Spleen (tissue), 11 donors: Measurements from ENCODE around the gene CXCR6. TPM values are rescaled to one million over a fixed set of nuclear protein-coding genes. Genes with fewer than 3 reads are reported as not detected.

ENCODE experiments used
- DNase-seq: peaks from one replicate; pipeline ENCODE4 v3.0.0-alpha.2; 2020
- H3K27ac ChIP-seq, 8 donors: fragments of 200-600 bp; sonication (generic) in 7 of 8; 1 replicate in 4 of 8; 2 replicates in 4 of 8; pipeline versions ENCODE4 v1.5.0 to v1.8.0; 2016 to 2021; ENCODE audit warnings: inconsistent platforms in 4 of 8, mild to moderate bottlenecking in 4 of 8, moderate library complexity in 1 of 8
- H3K27me3 ChIP-seq, 7 donors: fragments of 200-600 bp; sonication (generic) in 6 of 7; replicated peaks in 1 of 7; 1 replicate in 4 of 7; 2 replicates in 3 of 7; pipeline versions ENCODE4 v1.5.0 to v1.8.0; 2016 to 2021; ENCODE audit warnings: inconsistent platforms in 3 of 7, mild to moderate bottlenecking in 1 of 7
- H3K36me3 ChIP-seq, 6 donors: fragments of 200-600 bp; sonication (generic) in 5 of 6; 1 replicate in 4 of 6; 2 replicates in 2 of 6; pipeline versions ENCODE4 v1.5.0 to v1.8.0; 2016 to 2021; ENCODE audit warnings: inconsistent platforms in 2 of 6
- H3K4me1 ChIP-seq, 6 donors: fragments of 200-600 bp; sonication (generic) in 5 of 6; 1 replicate in 3 of 6; 2 replicates in 3 of 6; pipeline versions ENCODE4 v1.5.0 to v1.8.0; 2016 to 2021; ENCODE audit warnings: inconsistent platforms in 3 of 6
- H3K4me3 ChIP-seq, 8 donors: fragments of 200-600 bp; sonication (generic) in 7 of 8; 1 replicate in 4 of 8; 2 replicates in 4 of 8; pipeline versions ENCODE4 v1.5.0 to v1.8.0; 2016 to 2021; ENCODE audit warnings: inconsistent platforms in 4 of 8, mild to moderate bottlenecking in 4 of 8, moderate library complexity in 2 of 8
- H3K9me3 ChIP-seq, 8 donors: fragments of 200-600 bp; sonication (generic) in 7 of 8; 1 replicate in 4 of 8; 2 replicates in 4 of 8; pipeline versions ENCODE4 v1.5.0 to v1.8.0; 2016 to 2021; ENCODE audit warnings: inconsistent platforms in 4 of 8
- CTCF ChIP-seq, 11 experiments: fragments of 200-600 bp in 7 of 11; fragments of 450-650 bp in 4 of 11; sonication (generic) in 4 of 11; IDR thresholded peaks in 8 of 11; conservative IDR thresholded peaks in 3 of 11; 1 replicate in 7 of 11; 2 replicates in 4 of 11; pipeline versions ENCODE4 v1.4.0 to v1.8.0; 2016 to 2021; ENCODE audit warnings: antibody characterized with exemption in 11 of 11, inconsistent platforms in 4 of 11, mild to moderate bottlenecking in 1 of 11
- POLR2A ChIP-seq, 3 donors: fragments of 450-650 bp; IDR thresholded peaks; one replicate each; pipeline ENCODE4 v1.5.1; 2017; ENCODE audit warnings: antibody characterized with exemption in 3 of 3, mild to moderate bottlenecking in 1 of 3
- POLR2AphosphoS5 ChIP-seq, 3 donors: sonication (generic); formaldehyde crosslinking; IDR thresholded peaks; one replicate each; pipeline ENCODE4 v1.5.1; 2017; ENCODE audit warnings: antibody characterized with exemption in 3 of 3
- WGBS, 5 donors: extraction: QIAGEN DNeasy Blood & Tissue Kit in 3 of 5; methylation state at CpG; one replicate each; pipeline versions ENCODE4 v1.1.5 to v1.1.7; 2013 to 2018; 5-methylcytosine and 5-hydroxymethylcytosine counted together
- intact Hi-C: fragments of 100-400 bp; cut with DNase I; formaldehyde crosslinking; loops from one replicate; pipeline ENCODE4 v1.15.0; 2023; ENCODE audit warnings: low total_unique reads
- polyA plus RNA-seq, 3 donors: library from polyadenylated mRNA; stranded (reverse); fragments of 200-250 nt; gene quantifications; one replicate each; pipeline ENCODE4 v1.2.1, GENCODE V29; 2013
- total RNA-seq, 7 donors: library from RNA; depleted of rRNA in 3 of 7; stranded (reverse); fragments of >200 nt in 3 of 7; fragmentation: NEBNext Ultra II Directional in 4 of 7; extraction: Animal tissue kit (Norgen Biotek cat#: 25700) in 4 of 7; gene quantifications; one replicate each; pipeline versions ENCODE4 v1.1.0 to v1.2.1, GENCODE V29; 2016 to 2021
- donor health status: healthy with polysubstance abuse.
- donor health status: DM: no; HTN: no; CAD: no; lungs with moderate emphysema.
- donor health status: DM: no; HTN: no; CAD: no.
- donor health status: Bipolar disorder and iron deficiency.
- donor health status: healthy.
- donor health status: DM: no; HTN: no; CAD: no.
- donor health status: DM: yes; HTN: yes; CAD: no.

Gene CXCR6
- total and polyA plus RNA-seq, 10 donors, result 2.5 to 35.3 (median 11.6) TPM

DNA sequence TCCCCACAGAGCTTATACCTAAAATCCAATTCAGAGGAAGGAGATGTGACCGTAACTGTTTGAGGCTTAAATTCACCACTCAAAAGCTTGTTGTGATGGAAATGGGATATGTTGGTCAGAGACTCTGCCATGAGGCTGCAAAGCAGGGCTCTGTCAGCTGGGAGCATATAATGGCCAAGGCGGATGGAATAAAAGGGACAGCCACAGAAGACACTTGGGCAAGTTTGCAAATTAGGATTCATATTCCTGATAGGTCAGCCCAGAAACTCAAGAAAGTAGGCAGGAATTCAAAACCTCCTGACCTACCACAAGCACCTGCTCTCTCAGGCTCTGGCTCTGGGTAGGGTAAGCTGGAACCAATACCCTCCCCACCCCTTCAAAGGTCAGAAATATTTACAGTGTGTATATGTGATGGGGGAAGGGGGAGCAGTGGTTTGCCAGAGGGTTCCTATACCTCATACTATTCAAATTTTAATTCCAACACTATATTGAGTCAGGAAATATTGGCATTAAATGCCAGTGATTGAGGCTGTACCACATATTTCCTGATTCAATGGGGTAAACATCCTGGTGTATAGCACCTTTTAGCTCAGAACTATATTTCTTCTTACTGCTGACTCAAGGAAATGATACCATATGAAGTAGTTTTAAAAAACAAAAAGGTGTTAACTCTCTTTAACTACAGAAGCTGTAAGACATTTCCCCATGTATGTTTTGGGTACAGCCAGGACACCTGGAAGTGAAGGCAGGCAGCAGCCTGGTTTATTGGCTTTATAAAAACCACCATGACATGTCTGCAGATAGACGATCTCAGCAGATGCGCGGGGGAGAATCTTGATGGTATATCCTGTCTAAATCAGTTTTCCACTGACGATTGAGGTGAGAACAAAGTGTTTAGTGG lies 33.2 kb downstream of the CXCR6 start:
- peaks cover 0 to 100% (median 41%) of the 10 kb centered on the region in 6 donors for H3K36me3 ChIP-seq
- 58 to 75% (median 73%) methylated on average over 6 of the region's 6 CpGs for WGBS, 5 donors
- intact Hi-C loops, result no loop called here
- no peaks in the 10 kb centered on the region for H3K9me3 ChIP-seq
- peaks cover 4 to 98% (median 51%) of the 10 kb centered on the region in 6 donors for H3K4me1 ChIP-seq
- no peak for DNase-seq
- H3K4me3 ChIP-seq, result no peak overlapping the region
- H3K27ac ChIP-seq, result peak overlapping the region in 7 of 8 donors; percentile 61 to 88 (median 70)
- TF ChIP-seq POLR2A (IDR thresholded peaks at IDR 0.05) (no peak), POLR2AphosphoS5 (IDR thresholded peaks at IDR 0.05) (peak in 1 of 3 donors; percentile 42)
- no peaks in the 10 kb centered on the region for H3K27me3 ChIP-seq

GRCh38 chr3:45978006-45978761 lies 34.9 kb downstream of the CXCR6 start:
- 83 to 94% (median 90%) methylated on average over 5 of the region's 5 CpGs for WGBS, 5 donors
- Histone ChIP-seq H3K36me3 (peaks cover 0 to 100% (median 57%) of the 10 kb centered on the region in 6 donors), H3K9me3 (no peaks in the 10 kb centered on the region), H3K4me1 (peaks cover 0 to 89% (median 38%) of the 10 kb centered on the region in 6 donors), H3K27ac (peak overlapping the region in 5 of 8 donors; percentile 1 to 88 (median 76)), H3K4me3 (no peak overlapping the region), H3K27me3 (no peaks in the 10 kb centered on the region)
- intact Hi-C loops, result no loop called here
- TF ChIP-seq POLR2A (IDR thresholded peaks at IDR 0.05) (no peak), CTCF (IDR thresholded peaks at IDR 0.05 in 8 of 11, conservative IDR thresholded peaks at IDR 0.05 in 3 of 11) (no peak), POLR2AphosphoS5 (IDR thresholded peaks at IDR 0.05) (no peak)
- no peak for DNase-seq

DNA sequence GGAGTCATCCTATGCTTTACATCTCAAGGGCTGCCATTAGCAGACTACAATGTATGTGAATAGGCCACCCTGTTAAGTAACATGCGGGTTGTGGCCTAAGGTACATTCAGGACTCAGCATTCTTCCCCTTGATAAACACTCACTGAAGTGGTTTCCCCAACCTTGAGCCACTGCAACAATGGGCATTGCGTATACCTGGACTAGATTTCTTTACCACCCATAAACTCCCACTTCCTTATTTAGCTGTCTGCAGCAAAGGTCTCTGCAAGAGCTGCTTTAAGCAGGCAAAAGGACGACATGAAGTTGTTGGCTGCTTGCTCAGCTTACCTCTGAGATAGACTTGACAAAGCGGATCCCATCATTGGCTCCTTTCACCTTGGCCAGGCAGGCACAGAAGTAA lies 36.1 kb downstream of the CXCR6 start:
- Histone ChIP-seq H3K4me1 (peaks cover 0 to 83% (median 39%) of the 10 kb centered on the region in 6 donors), H3K36me3 (peaks cover 0 to 100% (median 67%) of the 10 kb centered on the region in 6 donors), H3K27me3 (no peaks in the 10 kb centered on the region), H3K4me3 (no peak overlapping the region), H3K27ac (peak overlapping the region; percentile 16 to 76 (median 36)), H3K9me3 (no peaks in the 10 kb centered on the region)
- intact Hi-C loops, result no loop called here
- TF ChIP-seq CTCF (IDR thresholded peaks at IDR 0.05 in 8 of 11, conservative IDR thresholded peaks at IDR 0.05 in 3 of 11) (no peak), POLR2AphosphoS5 (IDR thresholded peaks at IDR 0.05) (no peak), POLR2A (IDR thresholded peaks at IDR 0.05) (no peak)
- WGBS, 5 donors, result 51 to 77% (median 69%) methylated on average over 4 of the region's 4 CpGs
- no peak for DNase-seq

- Histone ChIP-seq H3K27ac (peak overlapping the region in 6 of 8 donors; percentile 11 to 76 (median 40)), H3K9me3 (no peaks in the 10 kb centered on the region), H3K27me3 (no peaks in the 10 kb centered on the region), H3K36me3 (peaks cover 0 to 100% (median 66%) of the 10 kb centered on the region in 6 donors), H3K4me3 (no peak overlapping the region), H3K4me1 (peaks cover 0 to 81% (median 36%) of the 10 kb centered on the region in 6 donors)
- TF ChIP-seq POLR2AphosphoS5 (IDR thresholded peaks at IDR 0.05), result no peak
- no peak for TF ChIP-seq CTCF (IDR thresholded peaks at IDR 0.05 in 8 of 11, conservative IDR thresholded peaks at IDR 0.05 in 3 of 11)
- no peak for TF ChIP-seq POLR2A (IDR thresholded peaks at IDR 0.05)
- intact Hi-C loops, result no loop called here
- DNase-seq, result no peak
- WGBS, 5 donors, result 69 to 83% (median 82%) methylated on average over 7 of the region's 7 CpGs
These were observed 37.1 kb downstream of the CXCR6 start for GRCh38 chr3:45980229-45980813.
